Measurements from ENCODE around the gene CCDC93.

Gene CCDC93

DNA sequence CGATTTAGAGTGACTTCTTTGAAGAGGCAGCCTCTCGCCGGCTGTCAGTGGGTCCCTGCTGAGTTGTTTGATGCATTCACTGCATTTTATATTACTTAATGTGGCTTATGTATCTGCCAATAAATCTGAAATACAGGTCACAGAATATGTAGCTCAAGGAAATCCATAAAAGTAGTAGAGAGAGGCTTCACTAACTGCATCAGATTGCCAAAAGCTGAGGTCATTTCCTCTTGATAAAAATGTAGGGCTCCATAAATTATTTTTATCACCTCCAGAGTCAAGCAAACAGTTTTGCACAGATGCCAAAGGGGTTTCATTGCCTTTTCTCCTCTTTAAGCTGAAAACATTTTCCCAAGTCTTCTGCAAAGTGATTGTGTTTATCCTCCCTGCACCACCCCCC is 36.5 kb upstream of the CCDC93 start:
- Mint-ChIP-seq H3K4me3 (no peak overlapping the region), H3K4me1 (peaks cover 7% of the 10 kb centered on the region)
- ATAC-seq, result no peak

GRCh38 chr2:118049816-118050140 is 35.9 kb upstream of the CCDC93 start:
- DNase-seq (peak in 1 of 2 donors; percentile 33), ATAC-seq (peak; percentile 96)
- Mint-ChIP-seq H3K27me3 (peaks cover 65% of the 10 kb centered on the region), H3K27ac (no peak overlapping the region), H3K4me3 (no peak overlapping the region), H3K4me1 (peaks cover 7% of the 10 kb centered on the region), H3K9me3 (no peaks in the 10 kb centered on the region)

More for the DNA sequence above, 36.5 kb upstream of the CCDC93 start:
- Mint-ChIP-seq H3K27ac (no peak overlapping the region), H3K9me3 (no peaks in the 10 kb centered on the region), H3K27me3 (peaks cover 65% of the 10 kb centered on the region)
- no peak for DNase-seq

- ATAC-seq (peak; percentile 11), DNase-seq (no peak)
- H3K27me3 Mint-ChIP-seq, result peaks cover 67% of the 10 kb centered on the region
- no peak overlapping the region for H3K27ac Mint-ChIP-seq
- H3K4me3 Mint-ChIP-seq, result no peak overlapping the region
- H3K9me3 Mint-ChIP-seq, result no peaks in the 10 kb centered on the region
- H3K4me1 Mint-ChIP-seq, result peaks cover 7% of the 10 kb centered on the region
These were observed 35.4 kb upstream of the CCDC93 start for GRCh38 chr2:118049140-118049815.

DNA sequence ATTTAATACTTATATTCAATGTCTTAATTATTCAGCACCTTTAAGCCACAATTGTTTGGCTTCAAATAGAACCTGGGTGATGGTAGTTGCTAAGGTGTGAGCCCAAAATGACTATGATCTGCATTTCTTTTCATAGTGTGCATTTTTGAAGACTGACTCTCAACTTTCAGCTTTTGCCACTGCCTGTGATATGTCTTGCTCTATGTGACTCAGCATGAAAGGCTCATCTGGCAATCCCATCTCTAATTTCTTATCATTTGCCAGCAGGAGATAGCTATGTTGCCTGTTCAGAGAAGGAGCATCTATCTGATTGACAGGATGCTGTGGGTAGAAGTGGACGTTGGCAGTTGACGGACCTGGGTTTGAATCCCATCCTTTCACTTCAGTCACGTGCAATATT is 34.5 kb upstream of the CCDC93 start:
- no peak overlapping the region for H3K4me3 Mint-ChIP-seq
- DNase-seq (no peak), ATAC-seq (no peak)
- no peaks in the 10 kb centered on the region for H3K9me3 Mint-ChIP-seq
- no peak overlapping the region for H3K27ac Mint-ChIP-seq
- H3K27me3 Mint-ChIP-seq, result peaks cover 76% of the 10 kb centered on the region
- H3K4me1 Mint-ChIP-seq, result peaks cover 7% of the 10 kb centered on the region

DNA sequence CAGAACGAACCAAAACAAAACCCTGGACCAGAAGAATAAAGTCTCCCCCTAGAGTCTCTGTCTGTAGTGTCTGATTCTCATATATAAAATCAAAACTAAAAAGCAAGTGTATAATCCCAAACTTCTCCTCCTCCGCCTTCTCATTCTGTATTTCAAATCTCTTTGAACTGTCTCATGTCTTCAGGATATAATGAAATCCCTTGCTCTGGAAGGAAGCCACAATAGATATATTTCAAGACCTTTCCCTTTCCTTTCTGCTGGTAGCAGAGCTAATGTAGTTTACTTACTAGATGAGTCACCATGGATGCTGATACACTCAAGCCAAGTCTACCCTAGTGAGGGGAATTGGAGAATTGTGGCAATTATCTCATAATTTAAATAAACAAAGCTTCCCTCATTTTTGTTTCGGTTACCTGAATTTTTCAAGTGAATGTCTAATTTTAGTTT is 33.5 kb upstream of the CCDC93 start:
- H3K4me1 Mint-ChIP-seq, result peaks cover 7% of the 10 kb centered on the region
- no peaks in the 10 kb centered on the region for H3K9me3 Mint-ChIP-seq
- H3K27me3 Mint-ChIP-seq, result peaks cover 86% of the 10 kb centered on the region
- no peak for DNase-seq
- no peak overlapping the region for H3K4me3 Mint-ChIP-seq
- ATAC-seq, result no peak
- peak overlapping the region in 1 of 2 donors; percentile 30 for H3K27ac Mint-ChIP-seq

DNA sequence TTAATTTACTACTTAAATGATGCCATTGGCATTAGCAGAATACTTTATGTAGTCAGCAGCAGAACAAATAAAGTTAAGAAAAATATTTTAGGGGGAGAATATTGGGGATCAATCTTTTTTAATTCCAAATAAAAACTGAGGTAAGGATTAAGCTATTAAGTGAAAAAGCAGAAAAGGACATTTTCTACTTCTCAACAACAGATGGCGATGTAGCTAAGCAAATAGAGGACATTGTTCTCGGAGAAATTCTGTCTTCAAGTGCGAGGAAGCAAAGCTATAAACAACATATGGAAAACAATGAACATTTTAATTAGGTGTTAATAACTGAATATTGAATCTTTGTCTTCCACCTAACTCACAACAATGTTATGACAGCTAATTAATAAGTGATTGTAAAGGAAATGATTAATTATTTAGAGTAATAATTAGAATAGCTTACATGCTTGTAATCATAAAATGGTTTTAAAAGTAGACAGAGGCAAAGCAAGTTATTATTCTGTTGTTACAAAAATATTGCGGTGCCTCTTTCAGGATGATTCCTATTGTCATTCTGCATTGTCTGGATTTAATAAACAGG is 32.9 kb upstream of the CCDC93 start:
- DNase-seq (no peak), ATAC-seq (no peak)
- Mint-ChIP-seq H3K9me3 (no peaks in the 10 kb centered on the region), H3K27me3 (peaks cover 86% of the 10 kb centered on the region), H3K4me3 (no peak overlapping the region), H3K27ac (no peak overlapping the region), H3K4me1 (peaks cover 7% of the 10 kb centered on the region)

DNA sequence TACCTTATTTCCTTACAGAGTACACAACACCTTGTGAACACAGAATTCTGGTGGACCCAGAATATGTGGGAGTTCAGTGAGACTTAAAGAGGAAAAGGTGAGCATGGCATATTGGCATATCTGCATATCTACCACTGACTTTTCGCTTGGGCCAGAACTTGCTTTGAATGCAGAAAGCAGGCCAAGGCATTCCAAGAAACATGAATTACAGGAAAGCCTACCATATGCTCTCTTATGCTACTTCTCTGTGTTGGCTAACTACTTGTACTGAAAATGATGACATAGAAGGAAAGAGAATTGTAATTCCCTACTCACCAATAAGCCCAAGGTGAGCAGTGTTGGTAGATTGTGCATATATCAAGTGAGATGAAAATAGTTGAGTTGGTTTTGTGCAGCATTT is 31.4 kb upstream of the CCDC93 start:
- no peaks in the 10 kb centered on the region for H3K9me3 Mint-ChIP-seq
- ATAC-seq (no peak), DNase-seq (no peak)
- H3K27me3 Mint-ChIP-seq, result peaks cover 86% of the 10 kb centered on the region
- no peak overlapping the region for H3K27ac Mint-ChIP-seq
- H3K4me3 Mint-ChIP-seq, result no peak overlapping the region
- peaks cover 7% of the 10 kb centered on the region for H3K4me1 Mint-ChIP-seq

DNA sequence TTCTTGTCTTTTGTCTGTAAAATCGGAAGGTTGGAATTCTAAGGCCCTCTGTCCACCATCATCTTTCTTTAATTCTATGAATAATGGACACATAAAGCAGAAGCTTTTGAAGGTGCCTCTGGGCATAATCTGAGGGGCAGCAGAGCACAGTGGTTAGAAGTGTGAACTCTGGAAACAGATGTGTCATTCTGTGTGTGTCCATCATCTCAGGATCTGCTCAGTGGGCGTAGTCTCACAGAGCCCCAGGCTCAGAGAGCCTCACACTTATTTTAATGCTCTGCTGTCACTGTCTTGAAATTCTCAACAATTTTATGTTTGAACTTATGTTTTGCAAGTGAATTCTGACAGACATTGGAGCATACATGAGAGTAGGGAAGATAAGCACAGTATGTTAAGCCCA is 31.0 kb upstream of the CCDC93 start:
- Mint-ChIP-seq H3K27ac (peak overlapping the region in 1 of 2 donors; percentile 20), H3K9me3 (no peaks in the 10 kb centered on the region), H3K4me3 (no peak overlapping the region), H3K27me3 (peaks cover 86% of the 10 kb centered on the region), H3K4me1 (peaks cover 3% of the 10 kb centered on the region)
- ATAC-seq (peak; percentile 33), DNase-seq (no peak)

DNA sequence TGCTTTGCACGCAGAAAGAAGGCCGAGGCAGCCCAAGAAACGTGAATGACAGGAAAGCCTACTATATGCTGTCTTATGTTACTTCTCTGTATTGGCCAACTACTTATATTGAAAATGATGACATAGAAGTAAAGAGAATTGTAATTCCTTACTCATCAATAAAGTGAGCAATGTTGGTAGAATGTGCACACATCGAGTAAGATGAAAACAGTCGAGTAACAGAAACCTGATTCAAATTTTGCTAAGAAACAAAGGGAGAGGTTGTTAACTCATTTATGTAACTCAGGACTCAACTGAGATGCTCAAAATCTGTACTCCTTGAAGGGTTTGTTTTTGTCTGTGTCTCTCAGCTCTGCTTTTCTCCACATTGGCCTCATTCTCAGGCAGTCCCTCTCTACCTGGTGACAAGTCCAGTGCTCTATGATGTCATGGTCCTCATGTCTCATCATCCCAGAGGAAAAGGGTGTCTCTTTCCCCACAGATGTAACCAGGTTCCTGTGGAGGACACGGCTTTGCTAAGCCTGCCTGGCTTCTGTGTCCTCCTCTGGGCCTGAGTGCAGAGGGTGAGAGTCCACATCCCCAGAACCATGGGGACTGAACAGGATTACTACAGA is 30.3 kb upstream of the CCDC93 start:
- Mint-ChIP-seq H3K4me1 (no peaks in the 10 kb centered on the region), H3K27me3 (peaks cover 86% of the 10 kb centered on the region)
- ATAC-seq, result no peak

GRCh38 chr2:118040891-118041290 is 27.0 kb upstream of the CCDC93 start:
- H3K4me1 Mint-ChIP-seq, result no peaks in the 10 kb centered on the region
- H3K27ac Mint-ChIP-seq, result no peak overlapping the region
- H3K9me3 Mint-ChIP-seq, result peaks cover 4 to 9% of the 10 kb centered on the region in 2 donors
- ATAC-seq (no peak), DNase-seq (no peak)
- no peak overlapping the region for H3K4me3 Mint-ChIP-seq
- peaks cover 91% of the 10 kb centered on the region for H3K27me3 Mint-ChIP-seq

More for the DNA sequence above, 30.3 kb upstream of the CCDC93 start:
- Mint-ChIP-seq H3K9me3 (no peaks in the 10 kb centered on the region), H3K4me3 (no peak overlapping the region), H3K27ac (no peak overlapping the region)
- DNase-seq, result no peak

DNA sequence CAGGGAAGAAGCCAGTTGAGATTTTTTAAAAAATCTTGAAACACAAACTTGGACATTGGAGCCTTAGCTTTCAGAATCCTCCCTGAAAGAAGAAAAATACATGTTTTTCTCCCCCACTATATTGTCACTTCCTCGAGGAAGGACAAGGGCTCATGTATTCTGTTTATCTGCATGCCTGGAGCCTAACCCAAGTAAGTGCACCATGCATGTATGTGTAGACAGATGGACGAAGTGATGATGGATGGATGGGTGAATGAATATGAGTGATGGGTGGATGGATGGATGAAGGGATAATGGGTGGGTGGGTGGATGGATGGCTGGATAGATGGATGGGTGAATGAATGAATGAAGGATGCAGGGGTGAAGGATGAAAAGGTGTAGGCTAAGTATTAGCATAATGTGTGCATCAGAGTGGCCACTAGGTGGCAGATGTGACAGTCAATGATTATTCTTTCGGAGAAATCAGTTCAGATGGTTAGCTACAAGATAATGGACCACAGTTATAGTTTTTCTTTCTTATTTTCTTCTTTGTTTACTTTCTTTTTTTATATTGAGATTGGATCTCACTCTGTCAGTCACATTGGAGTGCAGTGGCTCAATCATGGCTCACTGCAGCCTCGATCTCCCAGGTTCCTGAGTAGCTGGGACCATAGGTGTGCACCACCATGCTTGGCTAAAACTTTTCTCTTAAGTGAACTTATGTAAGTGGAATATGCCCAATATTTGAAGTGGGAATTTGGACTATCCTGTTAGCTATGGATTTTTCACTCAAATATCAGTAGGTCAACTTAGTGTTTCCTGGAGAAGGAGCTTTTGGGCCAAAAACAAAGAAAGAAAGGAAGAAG is 18.5 kb upstream of the CCDC93 start:
- Mint-ChIP-seq H3K4me3 (no peak overlapping the region), H3K27me3 (peaks cover 75% of the 10 kb centered on the region), H3K27ac (no peak overlapping the region), H3K4me1 (no peaks in the 10 kb centered on the region), H3K9me3 (peaks cover 4 to 13% of the 10 kb centered on the region in 2 donors)
- peak; percentile 84 for ATAC-seq
- peak; percentile 18 to 23 for DNase-seq

DNA sequence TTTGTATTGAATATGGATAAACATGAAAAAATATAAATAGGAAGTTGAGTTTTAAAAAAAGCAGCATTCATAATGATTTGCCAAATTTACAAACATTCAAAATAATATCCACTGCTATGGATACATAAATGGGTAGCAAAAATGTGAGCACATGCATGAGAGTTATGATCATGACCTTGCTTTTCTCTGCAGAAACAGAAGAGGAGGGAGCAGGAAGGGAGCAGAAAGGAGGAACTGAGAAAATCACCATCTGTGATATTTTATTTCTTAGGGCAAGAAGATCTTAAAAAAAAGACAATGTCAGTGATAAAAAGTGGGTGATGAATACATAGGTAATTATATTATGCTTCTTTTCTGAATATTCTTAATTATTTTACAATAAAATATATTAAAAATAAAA is 17.7 kb upstream of the CCDC93 start:
- H3K27ac Mint-ChIP-seq, result no peak overlapping the region
- H3K9me3 Mint-ChIP-seq, result peaks cover 2 to 10% of the 10 kb centered on the region in 2 donors
- no peak for DNase-seq
- H3K27me3 Mint-ChIP-seq, result peaks cover 75% of the 10 kb centered on the region
- ATAC-seq, result no peak
- H3K4me3 Mint-ChIP-seq, result no peak overlapping the region
- H3K4me1 Mint-ChIP-seq, result no peaks in the 10 kb centered on the region

- DNase-seq, result no peak
- H3K4me3 Mint-ChIP-seq, result no peak overlapping the region
- no peaks in the 10 kb centered on the region for H3K9me3 Mint-ChIP-seq
- H3K4me1 Mint-ChIP-seq, result no peaks in the 10 kb centered on the region
- H3K27me3 Mint-ChIP-seq, result peaks cover 66% of the 10 kb centered on the region
- H3K27ac Mint-ChIP-seq, result no peak overlapping the region
- no peak for ATAC-seq
These were observed 15.2 kb upstream of the CCDC93 start for GRCh38 chr2:118029025-118029424.

GRCh38 chr2:118021356-118021755 is 7.5 kb upstream of the CCDC93 start:
- ATAC-seq, result no peak
- no peaks in the 10 kb centered on the region for H3K9me3 Mint-ChIP-seq
- DNase-seq, result no peak
- H3K27me3 Mint-ChIP-seq, result peaks cover 28% of the 10 kb centered on the region
- H3K4me3 Mint-ChIP-seq, result no peak overlapping the region
- H3K4me1 Mint-ChIP-seq, result peaks cover 7% of the 10 kb centered on the region
- H3K27ac Mint-ChIP-seq, result no peak overlapping the region

- Mint-ChIP-seq H3K27me3 (peaks cover 23% of the 10 kb centered on the region), H3K27ac (no peak overlapping the region), H3K4me1 (peaks cover 7% of the 10 kb centered on the region), H3K9me3 (no peaks in the 10 kb centered on the region), H3K4me3 (no peak overlapping the region)
- DNase-seq (no peak), ATAC-seq (no peak)
These were observed 6.0 kb upstream of the CCDC93 start for GRCh38 chr2:118019821-118020220.

DNA sequence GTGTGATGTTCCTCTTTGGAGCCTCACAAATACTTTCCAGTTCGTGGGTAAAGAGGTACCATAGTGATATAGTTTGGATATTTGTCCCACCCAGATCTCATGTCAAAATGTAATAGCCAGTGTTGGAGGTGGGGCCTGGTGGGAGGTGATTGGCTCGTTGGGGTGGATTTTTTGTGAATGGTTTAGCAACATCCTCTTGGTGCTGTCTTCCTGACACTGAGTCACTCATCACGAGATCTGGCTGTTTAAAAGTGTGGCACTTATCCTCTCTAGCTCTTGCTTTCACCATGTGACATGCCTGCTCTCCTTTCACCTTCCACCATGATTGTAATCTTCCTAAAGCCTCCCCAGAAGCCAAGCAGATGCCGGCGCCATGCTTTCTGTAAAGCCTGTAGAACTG is 3.0 kb upstream of the CCDC93 start:
- DNase-seq, result no peak
- no peak for ATAC-seq
- H3K27me3 Mint-ChIP-seq, result peaks cover 15% of the 10 kb centered on the region
- H3K4me1 Mint-ChIP-seq, result peaks cover 20% of the 10 kb centered on the region
- H3K27ac Mint-ChIP-seq, result peak overlapping the region in 1 of 2 donors; percentile 73
- H3K4me3 Mint-ChIP-seq, result peak overlapping the region in 1 of 2 donors; percentile 24
- no peaks in the 10 kb centered on the region for H3K9me3 Mint-ChIP-seq
